Colonic mucosa (tissue), 4 donors: ENCODE measurements around the gene CCDC92B. TPM values are rescaled to one million over a fixed set of nuclear protein-coding genes. Genes with fewer than 3 reads are reported as not detected.

Source experiments
- DNase-seq: peaks from one replicate; pipeline ENCODE4 v3.0.0-alpha.2; 2020
- H3K27ac ChIP-seq: fragments of 200-600 bp; one replicate; pipeline ENCODE4 v1.8.0; 2021
- H3K27me3 ChIP-seq: fragments of 200-600 bp; one replicate; pipeline ENCODE4 v1.8.0; 2021
- H3K36me3 ChIP-seq: fragments of 200-600 bp; one replicate; pipeline ENCODE4 v1.8.0; 2021
- H3K4me1 ChIP-seq: fragments of 200-600 bp; one replicate; pipeline ENCODE4 v1.8.0; 2021; ENCODE audit warnings: mild to moderate bottlenecking
- H3K4me3 ChIP-seq: fragments of 200-600 bp; one replicate; pipeline ENCODE4 v1.8.0; 2021
- H3K9ac ChIP-seq, 2 donors: one replicate each; pipeline ENCODE4 v1.7.0; 2013; ENCODE audit warnings: control low read depth in 2 of 2, low read depth in 2 of 2, low read length in 2 of 2
- H3K9me3 ChIP-seq: fragments of 200-600 bp; one replicate; pipeline ENCODE4 v1.8.0; 2021
- intact Hi-C: fragments of 100-400 bp; cut with DNase I; formaldehyde crosslinking; loops from one replicate; pipeline ENCODE4 v1.14.1; 2022
- total RNA-seq, 2 donors: library from RNA; stranded (reverse); fragmentation: NEBNext Ultra II Directional in 1 of 2; extraction: Animal tissue kit (Norgen Biotek cat#: 25700) in 1 of 2; gene quantifications; one replicate each; pipeline ENCODE4 v1.2.1, GENCODE V29; 2021
- TF ChIP-seq, protein P1 (sequence below): fragments of 200-600 bp; IDR thresholded peaks from one replicate; pipeline ENCODE4 v1.8.0; 2022; ENCODE audit warnings: antibody characterized with exemption, mild to moderate bottlenecking
- donor health status: healthy.
- donor health status: DM: no; HTN: no; CAD: no.
- donor health status: DM: no; HTN: no; CAD: no.

Gene CCDC92B
- total RNA-seq, 2 donors from 2014 or later: 0.72 to 1.8 TPM

DNA sequence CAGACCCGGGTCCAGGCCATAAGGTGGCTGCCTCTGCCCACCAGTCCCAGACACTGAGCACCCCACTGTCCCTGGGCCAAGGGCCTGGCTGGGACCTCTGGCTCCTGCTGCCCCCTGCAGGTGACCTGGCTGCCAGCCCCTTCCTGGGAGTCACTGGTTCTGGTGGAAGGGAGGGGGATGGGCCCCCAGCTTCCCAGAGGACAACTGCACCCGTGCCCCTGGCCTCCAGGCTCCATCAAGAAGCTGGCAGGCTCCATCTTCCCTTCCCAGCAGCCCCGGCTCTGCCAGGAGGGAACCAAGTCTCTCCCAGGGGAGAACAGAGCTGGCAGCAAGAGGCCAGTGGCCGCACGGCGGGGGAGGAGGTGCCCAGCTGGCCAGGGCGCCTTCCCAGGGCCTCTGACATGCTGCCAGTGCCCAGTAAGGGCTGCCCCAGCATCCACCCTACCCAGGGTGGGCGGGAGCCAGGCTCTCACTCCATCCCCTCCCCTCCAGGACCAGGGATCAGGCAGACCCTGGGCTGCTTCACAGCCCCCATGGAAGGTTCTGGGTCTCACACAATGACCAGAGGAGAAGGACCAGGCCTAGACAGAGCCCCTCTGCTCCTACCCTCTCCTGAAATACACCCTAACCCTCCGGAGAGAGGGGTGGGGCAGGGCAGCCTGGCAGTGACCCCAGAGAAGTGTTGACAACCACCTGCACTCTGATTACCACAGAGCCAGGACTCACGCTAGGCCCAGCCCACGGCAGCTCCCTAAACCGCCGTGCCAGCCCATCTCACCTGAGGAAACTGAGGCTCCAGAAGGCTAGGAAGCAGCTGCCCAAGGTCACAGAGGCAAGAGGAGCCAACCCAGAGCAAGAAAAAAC lies 41.5 kb downstream of the CCDC92B start:
- intact Hi-C loops: no loop called here
- peak overlapping the region; percentile 36 to 81 for H3K9ac ChIP-seq
- peaks cover 3% of the 10 kb centered on the region for H3K36me3 ChIP-seq
- no peak for DNase-seq
- H3K9me3 ChIP-seq: no peaks in the 10 kb centered on the region
- peak overlapping the region; percentile 71 for H3K27ac ChIP-seq
- no peaks in the 10 kb centered on the region for H3K27me3 ChIP-seq
- TF ChIP-seq, protein P1, sequence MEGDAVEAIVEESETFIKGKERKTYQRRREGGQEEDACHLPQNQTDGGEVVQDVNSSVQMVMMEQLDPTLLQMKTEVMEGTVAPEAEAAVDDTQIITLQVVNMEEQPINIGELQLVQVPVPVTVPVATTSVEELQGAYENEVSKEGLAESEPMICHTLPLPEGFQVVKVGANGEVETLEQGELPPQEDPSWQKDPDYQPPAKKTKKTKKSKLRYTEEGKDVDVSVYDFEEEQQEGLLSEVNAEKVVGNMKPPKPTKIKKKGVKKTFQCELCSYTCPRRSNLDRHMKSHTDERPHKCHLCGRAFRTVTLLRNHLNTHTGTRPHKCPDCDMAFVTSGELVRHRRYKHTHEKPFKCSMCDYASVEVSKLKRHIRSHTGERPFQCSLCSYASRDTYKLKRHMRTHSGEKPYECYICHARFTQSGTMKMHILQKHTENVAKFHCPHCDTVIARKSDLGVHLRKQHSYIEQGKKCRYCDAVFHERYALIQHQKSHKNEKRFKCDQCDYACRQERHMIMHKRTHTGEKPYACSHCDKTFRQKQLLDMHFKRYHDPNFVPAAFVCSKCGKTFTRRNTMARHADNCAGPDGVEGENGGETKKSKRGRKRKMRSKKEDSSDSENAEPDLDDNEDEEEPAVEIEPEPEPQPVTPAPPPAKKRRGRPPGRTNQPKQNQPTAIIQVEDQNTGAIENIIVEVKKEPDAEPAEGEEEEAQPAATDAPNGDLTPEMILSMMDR: peak; percentile 23
- peaks cover 25% of the 10 kb centered on the region for H3K4me1 ChIP-seq
- no peak overlapping the region for H3K4me3 ChIP-seq

DNA sequence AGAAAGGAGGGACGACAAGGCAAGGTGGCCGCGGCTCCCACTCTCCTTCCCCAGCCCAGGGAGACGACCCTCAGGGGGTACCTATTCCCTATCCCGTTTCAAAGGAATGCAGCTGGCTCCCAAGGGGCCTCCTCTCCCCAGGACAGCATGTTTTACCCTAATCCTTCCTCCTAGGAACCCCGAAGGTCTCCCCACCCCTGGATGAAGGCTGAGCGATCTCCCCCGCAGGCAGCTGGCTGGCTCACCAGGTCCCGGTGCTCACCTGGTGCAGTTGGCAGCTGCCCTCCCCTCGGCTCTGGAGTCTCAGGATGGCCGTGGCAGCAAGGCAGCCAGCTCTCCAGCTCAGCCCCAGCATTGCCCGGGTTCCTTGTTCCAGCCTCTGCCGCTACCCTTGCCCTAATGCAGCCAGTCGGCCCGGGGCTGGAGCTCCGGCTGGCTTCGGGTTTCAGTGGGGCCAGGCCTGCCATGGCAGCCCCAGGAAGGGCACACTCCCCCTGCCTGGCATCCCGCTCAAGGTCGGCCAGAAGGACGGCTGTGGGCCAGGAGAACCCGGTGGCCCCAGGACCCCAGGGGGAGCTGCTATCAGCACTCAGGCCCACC lies 42.4 kb downstream of the CCDC92B start:
- H3K4me3 ChIP-seq: no peak overlapping the region
- peak overlapping the region in 1 of 2 donors; percentile 26 for H3K9ac ChIP-seq
- no peak overlapping the region for H3K27ac ChIP-seq

DNA sequence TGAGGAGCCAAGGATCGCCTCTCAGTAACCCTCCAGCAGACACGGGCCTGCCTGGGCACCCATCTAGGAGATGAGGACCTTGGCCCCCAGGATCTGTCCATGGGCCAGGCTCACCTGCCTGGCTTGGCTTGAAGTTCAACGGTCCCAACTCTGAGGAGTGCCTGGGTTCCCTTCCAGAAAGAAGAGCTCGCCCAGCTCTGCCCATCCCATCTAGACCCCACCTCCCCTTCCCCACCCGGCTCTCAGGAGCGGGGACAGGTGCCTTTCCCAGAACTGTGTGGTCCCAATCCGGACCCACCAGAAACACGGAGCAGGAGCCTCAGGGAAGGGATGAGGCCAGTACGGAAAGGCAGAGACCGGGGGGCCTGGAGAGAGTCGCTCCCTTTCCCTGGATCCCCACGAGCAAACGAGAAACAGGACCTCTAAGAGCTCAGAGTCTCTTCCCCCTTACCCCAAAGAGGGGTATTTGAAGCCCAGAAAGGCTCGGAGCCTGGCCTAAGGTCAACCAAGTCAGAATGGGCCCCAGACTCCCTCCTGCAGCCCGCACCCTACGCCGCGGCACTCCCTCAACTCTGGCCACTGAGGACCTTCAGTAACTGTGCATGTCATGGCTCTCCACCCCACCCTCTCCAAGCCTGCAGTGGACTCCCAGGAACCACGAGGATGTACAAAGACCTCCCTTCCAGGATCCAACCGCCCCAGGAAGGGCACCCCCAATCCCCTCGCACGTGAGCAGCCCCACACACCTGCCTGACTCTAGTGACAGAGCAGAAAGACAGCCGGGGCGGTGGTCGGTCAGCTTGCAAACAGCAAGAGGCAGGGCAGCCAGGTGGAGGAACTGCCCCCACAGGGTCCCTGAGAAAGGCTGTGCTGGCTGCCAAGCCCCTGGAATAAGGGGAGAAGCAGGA lies 43.3 kb downstream of the CCDC92B start:
- no peak for DNase-seq
- Histone ChIP-seq H3K9me3 (no peaks in the 10 kb centered on the region), H3K27ac (no peak overlapping the region), H3K36me3 (peaks cover 4% of the 10 kb centered on the region), H3K27me3 (no peaks in the 10 kb centered on the region), H3K4me3 (no peak overlapping the region), H3K4me1 (peaks cover 25% of the 10 kb centered on the region), H3K9ac (no peak overlapping the region)
- TF ChIP-seq, protein P1: no peak
- intact Hi-C loops: no loop called here

More for the DNA sequence above, 42.4 kb downstream of the CCDC92B start:
- intact Hi-C loops: no loop called here
- Histone ChIP-seq H3K27me3 (no peaks in the 10 kb centered on the region), H3K36me3 (peaks cover 4% of the 10 kb centered on the region), H3K4me1 (peaks cover 25% of the 10 kb centered on the region), H3K9me3 (no peaks in the 10 kb centered on the region)
- no peak for DNase-seq
- TF ChIP-seq, protein P1: no peak

DNA sequence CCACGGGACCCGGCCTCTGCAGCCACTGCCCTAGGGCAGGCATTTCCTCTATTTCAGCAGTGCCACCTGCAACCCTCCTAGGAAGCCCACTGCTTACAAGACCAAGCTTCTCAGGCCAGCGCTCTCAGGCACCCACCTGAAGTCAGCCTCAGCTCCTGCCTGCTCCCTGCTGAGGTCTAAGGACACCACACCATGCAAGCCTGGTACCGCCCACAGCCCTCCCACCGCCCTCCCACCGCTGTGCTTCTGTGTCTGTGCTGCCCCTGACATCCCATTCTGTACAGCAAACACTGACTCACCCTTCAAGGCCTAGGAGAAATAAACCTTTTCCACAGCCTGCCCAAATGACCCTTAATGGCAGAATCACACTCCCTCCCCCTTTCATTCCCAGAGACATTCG lies 44.2 kb downstream of the CCDC92B start:
- Histone ChIP-seq H3K36me3 (peaks cover 6% of the 10 kb centered on the region), H3K9me3 (no peaks in the 10 kb centered on the region), H3K9ac (no peak overlapping the region), H3K27me3 (no peaks in the 10 kb centered on the region), H3K27ac (no peak overlapping the region), H3K4me3 (no peak overlapping the region), H3K4me1 (peaks cover 19% of the 10 kb centered on the region)
- TF ChIP-seq, protein P1: no peak
- intact Hi-C loops: no loop called here
- DNase-seq: no peak

DNA sequence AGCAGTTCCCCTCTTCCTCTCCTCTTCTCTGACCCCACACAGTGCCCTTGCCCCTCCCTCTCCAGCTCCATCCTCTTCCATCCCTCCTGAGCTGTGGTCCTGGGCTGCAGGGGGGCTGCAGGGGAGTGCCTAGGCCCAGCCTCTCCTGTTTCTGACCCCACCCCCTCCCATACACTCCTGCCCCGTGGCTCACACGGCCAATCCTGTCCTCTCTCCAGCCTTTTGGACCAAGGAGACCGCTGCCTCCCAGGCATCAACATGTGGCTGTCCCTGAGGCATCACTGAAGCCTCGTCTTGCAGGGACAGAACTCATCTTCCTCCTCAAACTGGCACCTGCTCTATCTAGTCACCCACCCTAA lies 44.6 kb downstream of the CCDC92B start:
- H3K9me3 ChIP-seq: no peaks in the 10 kb centered on the region
- no peak overlapping the region for H3K4me3 ChIP-seq
- peaks cover 8% of the 10 kb centered on the region for H3K36me3 ChIP-seq
- H3K27ac ChIP-seq: no peak overlapping the region
- intact Hi-C loops: no loop called here
- TF ChIP-seq, protein P1: no peak
- DNase-seq: no peak
- H3K9ac ChIP-seq: no peak overlapping the region
- H3K4me1 ChIP-seq: peaks cover 15% of the 10 kb centered on the region
- H3K27me3 ChIP-seq: no peaks in the 10 kb centered on the region
